ENCODE measurements around the gene CWF19L2.

The CWF19L2 gene

GRCh38 chr11:107301878-107302277, 155.7 kb downstream of the CWF19L2 start:
- DNase-seq (ENCODE audit: low spot score) = peak; percentile 5

GRCh38 chr11:107293677-107294344, 163.8 kb downstream of the CWF19L2 start:
- no peak for DNase-seq (ENCODE audit: low spot score)

GRCh38 chr11:107282195-107282594, 175.4 kb downstream of the CWF19L2 start:
- DNase-seq (ENCODE audit: low spot score) = no peak
